Activated CD4-positive, alpha-beta T cell treated with anti-CD3 and anti-CD28 coated beads, Interleukin-2, Interleukin-6, amounts not matched to agents 100 ng/mL and 50 ng/mL, durations not matched to agents 16 hours and 8 hours (primary cell): ENCODE results near the gene MED8.
A peak's percentile ranks its signal among the peaks of the same experiment; 100 is the strongest.

Experiments
- DNase-seq: peaks from one replicate; pipeline ENCODE4 v3.0.0-alpha.2; 2020

The MED8 gene

GRCh38 chr1:43389326-43390313 lies at the start of gene MED8, which contains the start of gene SZT2:
TSS of gene MED8 (minus strand) at chr1:43389800. CDS start at chr1:43389764, 36 bp downstream.
TSS of gene SZT2 (plus strand) at chr1:43389899. CDS start at chr1:43389969, 70 bp downstream.
- DNase-seq, result peak; percentile 97

GRCh38 chr1:43438953-43439581 lies 49.5 kb upstream of the MED8 start:
- DNase-seq, result no peak

- no peak for DNase-seq
Observed at GRCh38 chr1:43438576-43438952, 49.0 kb upstream of the MED8 start.

DNA sequence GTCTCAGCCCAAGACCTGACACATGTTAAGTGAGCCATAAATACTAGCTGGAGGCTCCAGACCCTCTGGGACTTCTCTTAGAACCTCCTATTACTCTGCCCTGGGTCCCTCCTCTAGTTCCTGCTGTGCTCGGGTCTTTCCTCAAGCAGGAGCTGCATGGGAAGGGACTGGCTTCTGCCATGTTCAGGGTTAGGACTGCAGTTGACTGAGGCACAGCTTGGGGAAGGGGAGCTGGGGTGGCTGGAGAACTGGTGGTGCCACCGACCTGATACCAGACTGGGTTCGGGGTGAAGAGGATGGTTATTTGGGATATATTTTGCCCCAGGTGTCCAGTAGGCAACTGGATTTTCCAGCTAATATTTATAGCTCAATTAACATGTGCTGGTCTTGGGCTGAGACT lies 48.4 kb upstream of the MED8 start:
- DNase-seq, result no peak

DNA sequence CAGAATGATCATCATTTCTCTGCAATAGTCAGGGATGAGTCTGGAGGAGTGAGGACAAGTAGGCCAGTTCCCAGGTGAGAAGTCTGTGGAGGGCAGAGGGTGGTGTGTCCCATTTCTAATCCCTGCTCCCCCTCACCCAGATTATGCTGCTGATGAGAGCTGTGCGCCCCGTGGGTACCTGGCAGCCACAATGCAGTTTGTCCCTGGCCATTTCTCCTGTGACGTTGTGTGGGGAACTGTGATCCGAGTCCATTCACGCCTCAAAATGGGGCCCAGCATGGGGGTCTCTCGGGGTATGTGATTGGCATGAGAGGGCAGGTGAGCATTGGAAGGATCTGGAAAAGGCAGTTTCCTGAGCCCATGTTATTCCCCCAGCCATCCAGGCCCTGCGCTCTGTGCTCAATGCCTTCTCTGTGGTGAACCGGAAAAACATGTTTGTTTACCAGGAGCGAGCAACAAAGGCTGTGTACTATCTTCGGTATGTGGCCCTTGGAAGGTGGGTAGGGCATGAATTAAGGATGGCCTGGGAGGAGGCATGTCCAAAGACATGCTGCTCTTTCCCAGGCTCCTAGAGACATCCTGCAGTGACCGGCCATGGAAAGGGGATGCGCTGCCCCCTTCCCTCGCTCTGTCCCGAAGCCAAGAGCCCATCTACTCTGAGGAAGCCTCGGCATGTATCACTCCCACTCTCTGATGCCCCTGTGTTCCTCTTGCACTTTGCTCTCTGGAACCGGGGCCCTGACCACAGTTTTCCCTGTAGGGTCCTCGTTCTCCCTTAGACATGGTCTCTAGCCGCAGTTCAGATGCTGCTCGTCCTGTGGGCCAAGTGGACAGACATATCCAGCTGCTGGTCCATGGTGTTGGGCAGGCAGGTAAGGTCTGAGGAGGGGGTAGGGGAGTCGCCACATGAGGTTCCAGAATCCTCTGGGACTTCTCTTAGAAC lies 47.7 kb upstream of the MED8 start:
- no peak for DNase-seq

GRCh38 chr1:43436371-43436770 lies 46.8 kb upstream of the MED8 start:
- DNase-seq, result no peak

DNA sequence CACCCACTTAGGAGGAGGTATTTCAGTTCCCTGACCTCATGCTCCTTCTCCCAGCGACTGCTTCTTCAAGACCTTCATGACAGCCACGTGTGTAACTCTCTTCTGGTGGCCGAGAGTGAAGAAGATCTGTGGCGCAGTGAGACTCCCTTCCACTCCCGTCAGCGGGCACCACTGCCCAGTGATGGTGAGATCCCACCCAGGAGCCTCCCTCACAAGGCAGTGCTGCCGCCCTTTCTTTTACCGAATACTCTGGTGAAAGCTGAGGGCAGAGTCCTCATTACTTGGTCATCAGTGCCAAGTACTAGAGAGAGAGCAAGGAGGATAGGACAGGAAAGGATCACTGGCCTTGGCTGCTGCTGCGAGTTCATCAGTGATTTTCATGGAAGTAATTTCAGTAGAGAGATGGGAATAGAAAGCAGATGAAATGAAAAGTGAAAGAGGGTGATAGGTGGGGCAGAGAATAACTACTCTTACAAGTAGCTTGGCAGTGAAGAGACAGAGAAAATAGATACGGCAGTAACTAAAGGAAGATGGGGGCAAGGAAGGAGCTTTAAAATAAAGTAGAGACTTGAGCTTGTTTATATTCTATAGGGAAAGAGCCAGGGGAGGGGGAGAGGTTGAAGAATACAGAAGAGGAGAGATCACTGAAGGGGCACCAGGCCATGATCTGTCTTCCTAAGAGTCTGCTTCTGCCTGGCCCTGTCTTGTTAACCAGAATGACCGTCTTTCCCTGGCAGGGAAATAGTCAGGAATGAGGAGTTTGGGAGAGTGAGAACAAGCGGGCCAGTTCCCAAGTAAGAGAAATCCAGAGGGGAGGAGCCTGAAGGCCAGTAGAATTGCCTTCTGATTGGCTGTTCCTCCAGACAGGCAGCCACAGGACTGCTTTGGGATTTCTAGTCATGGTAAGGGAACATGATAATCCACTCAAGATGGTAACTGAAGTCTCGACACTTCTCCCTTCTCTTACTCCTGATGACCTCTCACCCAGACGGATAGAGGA lies 45.8 kb upstream of the MED8 start:
- no peak for DNase-seq

DNA sequence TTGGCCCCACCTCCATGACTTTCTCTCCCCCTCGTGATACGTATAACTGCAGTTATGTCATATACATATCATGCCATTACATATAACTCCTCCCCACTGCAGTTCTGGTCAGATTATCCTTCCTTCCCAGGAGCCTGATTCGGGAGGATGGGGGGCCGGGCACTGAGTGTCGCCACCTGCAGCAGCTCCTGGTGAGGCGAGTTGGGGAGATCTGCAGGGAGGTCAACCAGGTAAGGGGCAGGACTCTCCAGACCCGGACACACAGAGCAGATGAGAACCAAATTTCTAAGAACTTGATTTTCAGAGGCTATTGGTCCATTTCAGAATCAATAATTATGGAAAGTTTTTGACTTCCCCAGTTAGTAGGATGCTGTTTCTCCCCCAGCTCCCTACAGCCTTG lies 44.7 kb upstream of the MED8 start:
- DNase-seq, result no peak

DNA sequence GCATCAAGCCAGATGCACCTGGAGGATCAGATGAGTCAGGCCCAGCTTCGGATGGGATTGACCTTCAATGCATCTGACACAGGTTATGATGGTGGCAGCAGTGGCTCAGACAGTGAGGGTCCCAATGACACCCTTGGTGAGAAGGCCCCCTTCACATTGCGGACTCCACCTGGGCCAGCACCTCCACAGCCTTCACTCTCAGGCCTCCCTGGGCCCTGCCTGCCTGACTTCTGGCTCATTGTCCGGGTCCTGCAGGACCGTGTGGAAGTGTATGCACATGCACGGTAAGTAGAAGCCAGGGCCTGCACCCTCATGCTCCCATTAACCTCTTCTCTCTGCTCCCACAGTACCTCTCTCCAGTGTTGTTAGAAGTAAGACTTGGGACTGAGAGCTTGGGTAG lies 43.3 kb upstream of the MED8 start:
- no peak for DNase-seq

- no peak for DNase-seq
Observed at GRCh38 chr1:43432171-43432860, 42.7 kb upstream of the MED8 start.

- no peak for DNase-seq
Observed at GRCh38 chr1:43431676-43432075, 42.1 kb upstream of the MED8 start.

GRCh38 chr1:43430831-43431230 lies 41.2 kb upstream of the MED8 start:
- DNase-seq, result no peak

DNA sequence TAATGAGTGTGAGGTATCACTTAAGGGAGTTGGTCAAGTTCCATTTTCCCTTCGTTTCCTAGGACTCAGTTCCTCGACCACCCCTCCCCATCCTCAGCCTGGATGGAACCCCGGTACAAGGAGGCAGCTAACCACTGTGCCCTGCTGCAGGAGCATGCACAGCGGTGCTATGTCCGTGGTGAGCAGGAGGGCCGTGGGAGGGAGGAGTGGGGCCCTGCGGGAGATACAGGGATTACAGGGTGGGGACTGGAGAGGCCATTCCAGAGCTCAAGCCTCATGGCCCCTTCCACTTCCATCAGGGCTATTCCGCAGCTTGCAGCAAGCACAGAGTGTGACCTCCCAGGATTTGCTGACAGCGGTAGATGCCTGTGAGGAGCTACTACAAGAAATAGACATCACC lies 38.3 kb upstream of the MED8 start:
- no peak for DNase-seq

DNA sequence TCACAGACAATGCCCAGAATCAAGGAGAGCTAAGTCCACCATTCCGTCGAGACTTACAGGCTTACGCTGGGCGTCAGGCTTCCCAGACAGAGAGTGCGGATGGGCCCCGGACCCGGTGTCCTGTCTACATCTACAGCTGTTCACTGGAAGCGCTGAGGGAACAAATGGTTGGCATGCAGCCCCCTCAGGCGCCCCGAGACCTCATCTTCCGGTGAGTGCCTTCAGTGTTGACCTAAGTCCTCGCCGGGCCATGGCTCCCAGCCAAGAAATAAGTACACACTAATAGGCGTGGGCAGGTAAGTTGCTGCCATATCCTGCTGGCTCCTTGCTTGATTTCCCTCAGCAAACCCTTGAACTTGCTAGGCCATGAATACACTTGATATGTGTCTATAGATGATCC lies 37.9 kb upstream of the MED8 start:
- DNase-seq, result no peak

DNA sequence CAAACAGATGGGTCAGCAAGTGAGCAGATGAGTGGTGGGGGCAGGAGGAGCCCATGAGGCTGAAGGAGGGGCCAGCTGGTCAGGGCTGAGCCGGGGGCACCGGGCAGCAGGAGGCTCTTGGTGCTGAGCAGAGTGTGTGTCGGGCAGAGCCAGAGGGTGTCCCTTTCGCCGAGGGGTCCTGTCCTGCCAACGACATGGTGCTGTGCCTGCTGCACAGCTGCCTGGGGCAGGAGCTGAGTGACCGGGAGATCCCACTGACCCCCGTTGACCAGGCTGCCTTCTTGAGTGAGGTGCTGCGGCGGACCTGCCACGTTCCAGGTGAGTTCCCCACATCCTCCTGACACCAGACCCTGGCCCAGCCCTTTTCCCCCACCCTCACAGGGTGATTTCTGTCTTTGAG lies 36.6 kb upstream of the MED8 start:
- DNase-seq, result no peak

GRCh38 chr1:43425045-43425444 lies 35.4 kb upstream of the MED8 start:
- DNase-seq, result no peak

GRCh38 chr1:43423672-43424550 lies 34.3 kb upstream of the MED8 start:
- peak; percentile 5 for DNase-seq

GRCh38 chr1:43422995-43423671 lies 33.5 kb upstream of the MED8 start:
- DNase-seq, result no peak

- DNase-seq, result no peak
Observed at GRCh38 chr1:43421976-43422750, 32.6 kb upstream of the MED8 start.
